BE2C (cell line): ENCODE data around the gene FOLR3.
"Not testable (repeated sequence)": the region's sequence is repeated elsewhere in the genome, so short reads cannot be mapped to it uniquely, and the experiment has no call there.

ENCODE experiments used
- DNase-seq: peaks from one replicate; pipeline ENCODE4 v3.0.0-alpha.2; 2020
- H3K27me3 ChIP-seq: fragments of 250-450 bp; sonication (Bioruptor Pico); 2 replicates; pipeline ENCODE4 v1.5.1; 2020; ENCODE audit warnings: mild to moderate bottlenecking
- H3K36me3 ChIP-seq: fragments of 250-450 bp; sonication (Bioruptor Pico); 2 replicates; pipeline ENCODE4 v1.5.1; 2020; ENCODE audit warnings: mild to moderate bottlenecking
- H3K4me1 ChIP-seq: fragments of 250-450 bp; sonication (Bioruptor Pico); 2 replicates; pipeline ENCODE4 v1.5.1; 2020
- H3K4me3 ChIP-seq: 2 replicates; pipeline ENCODE4 v1.5.1; 2011; ENCODE audit warnings: low read depth, low read length
- H3K9me3 ChIP-seq: fragments of 250-450 bp; sonication (Bioruptor Pico); 2 replicates; pipeline ENCODE4 v1.5.1; 2020
- TF ChIP-seq, protein P1 (sequence below): IDR thresholded peaks from 2 replicates; pipeline ENCODE4 v1.5.1; 2012; ENCODE audit warnings: mild to moderate bottlenecking, low read depth, low read length

The FOLR3 gene

GRCh38 chr11:72169754-72170153 lies 34.2 kb downstream of the FOLR3 start:
- not testable (repeated sequence) for H3K4me1 ChIP-seq, DNase-seq, H3K27me3 ChIP-seq

DNA sequence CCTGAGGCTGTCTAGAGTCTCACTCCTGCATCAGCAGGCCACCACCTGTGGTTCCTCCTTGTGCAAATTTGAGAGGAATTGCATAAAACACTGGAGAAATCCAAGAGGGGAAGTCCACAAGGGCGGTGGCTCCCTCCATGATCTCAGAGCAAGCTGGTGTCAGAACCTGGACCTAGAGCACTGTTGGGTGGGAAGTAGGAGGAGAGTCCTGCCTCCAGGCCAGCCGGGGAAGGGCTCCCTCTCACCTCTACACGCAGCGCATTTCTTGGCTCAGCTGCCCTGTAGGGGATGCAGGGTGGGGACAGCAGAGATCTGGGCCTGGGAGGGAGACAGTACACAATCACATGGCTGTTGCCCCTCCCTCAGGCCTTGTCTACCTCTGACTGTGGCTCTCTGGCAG lies 36.5 kb downstream of the FOLR3 start:
- not testable (repeated sequence) for H3K4me1 ChIP-seq, H3K36me3 ChIP-seq, DNase-seq, H3K4me3 ChIP-seq, H3K27me3 ChIP-seq, H3K9me3 ChIP-seq

More at GRCh38 chr11:72169754-72170153, 34.2 kb downstream of the FOLR3 start:
- H3K4me3 ChIP-seq, H3K9me3 ChIP-seq, H3K36me3 ChIP-seq: not testable (repeated sequence)

- TF ChIP-seq, protein P1, sequence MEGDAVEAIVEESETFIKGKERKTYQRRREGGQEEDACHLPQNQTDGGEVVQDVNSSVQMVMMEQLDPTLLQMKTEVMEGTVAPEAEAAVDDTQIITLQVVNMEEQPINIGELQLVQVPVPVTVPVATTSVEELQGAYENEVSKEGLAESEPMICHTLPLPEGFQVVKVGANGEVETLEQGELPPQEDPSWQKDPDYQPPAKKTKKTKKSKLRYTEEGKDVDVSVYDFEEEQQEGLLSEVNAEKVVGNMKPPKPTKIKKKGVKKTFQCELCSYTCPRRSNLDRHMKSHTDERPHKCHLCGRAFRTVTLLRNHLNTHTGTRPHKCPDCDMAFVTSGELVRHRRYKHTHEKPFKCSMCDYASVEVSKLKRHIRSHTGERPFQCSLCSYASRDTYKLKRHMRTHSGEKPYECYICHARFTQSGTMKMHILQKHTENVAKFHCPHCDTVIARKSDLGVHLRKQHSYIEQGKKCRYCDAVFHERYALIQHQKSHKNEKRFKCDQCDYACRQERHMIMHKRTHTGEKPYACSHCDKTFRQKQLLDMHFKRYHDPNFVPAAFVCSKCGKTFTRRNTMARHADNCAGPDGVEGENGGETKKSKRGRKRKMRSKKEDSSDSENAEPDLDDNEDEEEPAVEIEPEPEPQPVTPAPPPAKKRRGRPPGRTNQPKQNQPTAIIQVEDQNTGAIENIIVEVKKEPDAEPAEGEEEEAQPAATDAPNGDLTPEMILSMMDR = no peak
- Histone ChIP-seq H3K36me3 (no peaks in the 10 kb centered on the region), H3K27me3 (no peaks in the 10 kb centered on the region), H3K4me1 (no peaks in the 10 kb centered on the region), H3K9me3 (no peaks in the 10 kb centered on the region), H3K4me3 (no peak overlapping the region)
- DNase-seq = no peak
Measured at GRCh38 chr11:72173291-72173690, 37.8 kb downstream of the FOLR3 start.

- H3K27me3 ChIP-seq = no peaks in the 10 kb centered on the region
- no peak overlapping the region for H3K4me3 ChIP-seq
- H3K4me1 ChIP-seq = no peaks in the 10 kb centered on the region
- DNase-seq = no peak
- TF ChIP-seq, protein P1 = no peak
- no peaks in the 10 kb centered on the region for H3K36me3 ChIP-seq
- no peaks in the 10 kb centered on the region for H3K9me3 ChIP-seq
Measured at GRCh38 chr11:72174302-72175070, 39.0 kb downstream of the FOLR3 start.

DNA sequence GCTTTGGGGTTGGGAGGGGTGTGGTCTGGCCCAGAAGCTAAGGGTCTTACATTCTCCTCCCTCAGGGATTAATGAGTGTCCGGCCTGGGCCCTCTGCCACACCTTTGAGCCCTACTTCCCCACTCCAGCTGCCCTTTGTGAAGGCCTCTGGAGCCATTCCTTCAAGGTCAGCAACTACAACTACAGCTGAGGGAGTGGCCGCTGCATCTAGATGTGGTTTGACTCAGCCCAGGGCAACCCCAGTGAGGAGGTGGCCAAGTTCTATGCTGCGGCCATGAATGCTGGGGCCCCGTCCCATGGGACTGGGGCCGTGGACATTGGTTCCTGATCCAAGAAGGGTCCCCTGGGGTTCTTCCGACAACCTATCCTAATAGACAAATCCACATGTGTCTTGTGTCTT lies 42.1 kb downstream of the FOLR3 start:
- no peak for DNase-seq
- no peaks in the 10 kb centered on the region for H3K9me3 ChIP-seq
- TF ChIP-seq, protein P1 = no peak

GRCh38 chr11:72179049-72179803 lies 43.7 kb downstream of the FOLR3 start:
- no peak for DNase-seq
- no peaks in the 10 kb centered on the region for H3K27me3 ChIP-seq
- H3K4me3 ChIP-seq = no peak overlapping the region
- H3K36me3 ChIP-seq = no peaks in the 10 kb centered on the region
- H3K9me3 ChIP-seq = no peaks in the 10 kb centered on the region
- TF ChIP-seq, protein P1 = no peak
- H3K4me1 ChIP-seq = no peaks in the 10 kb centered on the region

More for the DNA sequence above, 42.1 kb downstream of the FOLR3 start:
- Histone ChIP-seq H3K36me3 (no peaks in the 10 kb centered on the region), H3K4me1 (no peaks in the 10 kb centered on the region), H3K4me3 (no peak overlapping the region), H3K27me3 (no peaks in the 10 kb centered on the region)

DNA sequence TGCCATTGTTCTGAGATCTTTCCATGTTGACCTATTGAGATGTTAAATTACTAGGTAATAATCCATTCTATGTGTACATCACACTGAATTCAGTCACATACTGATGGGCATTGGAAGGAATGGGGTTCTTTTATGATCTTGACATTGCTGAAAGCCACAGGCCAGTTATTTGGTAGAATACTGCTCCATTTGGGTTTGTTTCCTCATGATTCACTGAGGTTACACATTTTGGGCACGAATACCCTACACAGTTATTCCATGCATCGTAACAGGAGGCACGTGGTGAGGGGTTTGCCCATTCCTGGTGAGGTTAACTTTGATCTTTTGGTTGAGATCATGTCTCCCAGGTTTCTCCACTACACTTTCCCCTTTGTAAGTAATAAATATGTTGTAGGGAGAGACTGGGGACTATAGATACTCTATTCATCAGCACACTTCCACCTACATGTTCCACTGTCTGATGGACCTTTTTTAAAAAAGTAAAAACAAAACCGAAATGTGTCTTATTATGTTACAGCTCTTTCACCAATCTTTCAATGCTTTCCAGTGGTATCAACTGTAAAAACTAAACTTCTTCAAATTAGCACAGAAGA lies 44.4 kb downstream of the FOLR3 start:
- H3K27me3 ChIP-seq = no peaks in the 10 kb centered on the region
- no peaks in the 10 kb centered on the region for H3K9me3 ChIP-seq
- no peak for DNase-seq
- no peaks in the 10 kb centered on the region for H3K4me1 ChIP-seq
- no peaks in the 10 kb centered on the region for H3K36me3 ChIP-seq
- no peak overlapping the region for H3K4me3 ChIP-seq
- TF ChIP-seq, protein P1 = no peak

GRCh38 chr11:72180892-72181552 lies 45.5 kb downstream of the FOLR3 start:
- not testable (repeated sequence) for H3K9me3 ChIP-seq, H3K4me3 ChIP-seq, H3K36me3 ChIP-seq, H3K27me3 ChIP-seq, DNase-seq, H3K4me1 ChIP-seq
